Heart left ventricle (tissue), 13 donors: ENCODE data around the gene SPINK9.

Experiments used
- POLR2A ChIP-seq, 2 donors: fragments of 450-650 bp; IDR thresholded peaks; one replicate each; pipeline ENCODE4 v1.6.1; 2017; ENCODE audit warnings: antibody characterized with exemption in 2 of 2, mild to moderate bottlenecking in 2 of 2, moderate library complexity in 2 of 2
- TF ChIP-seq, protein P1 (sequence below), 12 donors: fragments of 200-600 bp; sonication (generic) in 4 of 12; IDR thresholded peaks; one replicate each; pipeline versions ENCODE4 v1.5.0 to v1.8.0; 2018 to 2022; ENCODE audit warnings: antibody characterized with exemption in 12 of 12, mild to moderate bottlenecking in 5 of 12
- donor health status: ischemic (EF 13 %, LVEDD 7.1; RV severe dilation, severe dysfunction).
- donor health status: DM: no; HTN: yes; CAD: no.
- donor health status: DM: no; HTN: no; CAD: no.
- donor health status: ischemic (EF 25% LVEDD 6.9; RV normal size, moderate dysfunction).
- donor health status: ischemic (EF 25% LVEDD 5.7; RV mildly dilated, moderate dysfunction).
- donor health status: ischemic (EF 35%, LVEDD 5.7; RV mildly dilated, moderate dysfunction).
- donor health status: nonischemic (EF 11% LVEDD 7.7; RV severe dilation, severe dysfunction).
- donor health status: DM: yes; HTN: yes; CAD: no.
- donor health status: PGD.
- donor health status: ischemic (EF 29% LVEDD 5.4; RV normal size, mild dysfunction).
- donor health status: nonischemic (EF 23%, LVEDD 6.1; RV moderate dilation, normal function).

DNA sequence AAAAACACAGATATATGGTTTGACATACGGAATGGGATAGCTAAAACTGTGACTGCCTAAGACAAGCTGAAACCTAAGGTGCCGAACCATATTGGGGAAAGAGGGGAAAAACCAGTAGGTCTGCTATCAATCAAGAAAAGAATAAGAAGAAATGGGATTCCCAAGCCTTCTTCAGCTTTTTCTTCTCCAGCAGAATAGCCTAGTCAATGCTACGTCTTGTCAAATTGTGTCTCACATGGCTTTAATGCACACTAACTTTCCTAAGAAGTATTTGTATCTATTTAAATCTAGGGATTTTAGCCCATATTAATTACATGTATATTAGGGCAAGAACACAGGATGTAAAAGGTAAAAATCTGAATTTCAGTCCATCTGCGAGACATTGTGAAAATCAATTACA lies 47.6 kb downstream of the SPINK9 start:
- TF ChIP-seq, protein P1, sequence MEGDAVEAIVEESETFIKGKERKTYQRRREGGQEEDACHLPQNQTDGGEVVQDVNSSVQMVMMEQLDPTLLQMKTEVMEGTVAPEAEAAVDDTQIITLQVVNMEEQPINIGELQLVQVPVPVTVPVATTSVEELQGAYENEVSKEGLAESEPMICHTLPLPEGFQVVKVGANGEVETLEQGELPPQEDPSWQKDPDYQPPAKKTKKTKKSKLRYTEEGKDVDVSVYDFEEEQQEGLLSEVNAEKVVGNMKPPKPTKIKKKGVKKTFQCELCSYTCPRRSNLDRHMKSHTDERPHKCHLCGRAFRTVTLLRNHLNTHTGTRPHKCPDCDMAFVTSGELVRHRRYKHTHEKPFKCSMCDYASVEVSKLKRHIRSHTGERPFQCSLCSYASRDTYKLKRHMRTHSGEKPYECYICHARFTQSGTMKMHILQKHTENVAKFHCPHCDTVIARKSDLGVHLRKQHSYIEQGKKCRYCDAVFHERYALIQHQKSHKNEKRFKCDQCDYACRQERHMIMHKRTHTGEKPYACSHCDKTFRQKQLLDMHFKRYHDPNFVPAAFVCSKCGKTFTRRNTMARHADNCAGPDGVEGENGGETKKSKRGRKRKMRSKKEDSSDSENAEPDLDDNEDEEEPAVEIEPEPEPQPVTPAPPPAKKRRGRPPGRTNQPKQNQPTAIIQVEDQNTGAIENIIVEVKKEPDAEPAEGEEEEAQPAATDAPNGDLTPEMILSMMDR (IDR thresholded peaks at IDR 0.05) = no peak
- TF ChIP-seq POLR2A (IDR thresholded peaks at IDR 0.05) = no peak
